ENCODE measurements around the gene AP1G2. TPM values are rescaled to one million over a fixed set of nuclear protein-coding genes. Genes with fewer than 3 reads are reported as not detected.

AP1G2 gene
- polyA plus RNA-seq = 100 to 1,000 TPM in 3 of 4 donors, 10 to 100 TPM in 1; 80.4 to 376 (median 181) TPM
- long read RNA-seq, donor 1 = 0 reads
- long read RNA-seq, donor 2, partial matches to known transcripts = 0 of 4 reads
- long read RNA-seq, donor 2, other reads (novel, unspliced or antisense) = 0 of 4 reads
- long read RNA-seq, donor 3, partial matches to known transcripts = 5 of 12 reads
- long read RNA-seq, donor 3, other reads (novel, unspliced or antisense) = 0 of 12 reads
- long read RNA-seq, donor 4 = 0 reads
- long read RNA-seq, donor 5, partial matches to known transcripts = 0 of 3 reads
- long read RNA-seq, donor 5, other reads (novel, unspliced or antisense) = 0 of 3 reads
- long read RNA-seq, donor 6, partial matches to known transcripts = 5 of 11 reads
- long read RNA-seq, donor 6, other reads (novel, unspliced or antisense) = 0 of 11 reads
- long read RNA-seq, donor 7 = 0 reads
- long read RNA-seq, donor 8 = 0 reads
- long read RNA-seq, donor 9, partial matches to known transcripts = 0 of 2 reads
- long read RNA-seq, donor 9, other reads (novel, unspliced or antisense) = 0 of 2 reads
- long read RNA-seq, donor 10, transcript AP1G2-214 (2 exons, 658 nt) = major isoform, 7 of 11 reads
- long read RNA-seq, donor 10, partial matches to known transcripts = 0 of 11 reads
- long read RNA-seq, donor 10, other reads (novel, unspliced or antisense) = 0 of 11 reads

- H3K4me1 ChIP-seq (ENCODE audit: control insufficient read depth in 3 of 3, insufficient read depth in 2 of 3, low read depth in 1 of 3, low read length in 2 of 3) = peaks cover 0 to 21% (median 2%) of the 10 kb centered on the region in 3 donors
- no peak for FAIRE-seq
- DNase-seq = peak; percentile 94 to 97
- H3K4me3 ChIP-seq (ENCODE audit: low read depth in 1 of 3, low read length in 3 of 3) = peak within 1 kb of the TSS; percentile 55 to 75 (median 73)
- H3K36me3 ChIP-seq (ENCODE audit: control insufficient read depth in 3 of 3, insufficient read depth in 2 of 3, low read depth in 1 of 3, low read length in 3 of 3) = peaks cover 0 to 38% (median 0%) of the 10 kb centered on the region in 3 donors
- peak within 1 kb of the TSS; percentile 64 to 91 (median 87) for H3K27ac ChIP-seq (ENCODE audit: low read depth in 1 of 3, low read length in 2 of 3)
- WGBS, 3 donors = 1% methylated on average over 53 of the region's 53 CpGs
- H3K27me3 ChIP-seq (ENCODE audit: control insufficient read depth in 3 of 3, insufficient read depth in 3 of 3, low read length in 3 of 3) = peaks cover 0 to 2% (median 0%) of the 10 kb centered on the region in 3 donors
- no peaks in the 10 kb centered on the region for H3K9me3 ChIP-seq (ENCODE audit: control insufficient read depth in 2 of 2, insufficient read depth in 1 of 2, low read depth in 1 of 2, low read length in 1 of 2)
Measured at GRCh38 chr14:23567186-23568020, at the start of gene AP1G2. AP1G2 (minus strand) TSS chr14:23567791; CDS start chr14:23567314, 477 bp downstream.

- H3K36me3 ChIP-seq (ENCODE audit: control insufficient read depth in 3 of 3, insufficient read depth in 2 of 3, low read depth in 1 of 3, low read length in 3 of 3) = no peaks in the 10 kb centered on the region
- H3K27me3 ChIP-seq (ENCODE audit: control insufficient read depth in 3 of 3, insufficient read depth in 3 of 3, low read length in 3 of 3) = no peaks in the 10 kb centered on the region
- H3K27ac ChIP-seq (ENCODE audit: low read depth in 1 of 3, low read length in 2 of 3) = no peak overlapping the region
- H3K4me3 ChIP-seq (ENCODE audit: low read depth in 1 of 3, low read length in 3 of 3) = no peak overlapping the region
- FAIRE-seq (no peak), DNase-seq (no peak)
- H3K9me3 ChIP-seq (ENCODE audit: control insufficient read depth in 2 of 2, insufficient read depth in 1 of 2, low read depth in 1 of 2, low read length in 1 of 2) = no peaks in the 10 kb centered on the region
- peaks cover 0 to 39% (median 4%) of the 10 kb centered on the region in 3 donors for H3K4me1 ChIP-seq (ENCODE audit: control insufficient read depth in 3 of 3, insufficient read depth in 2 of 3, low read depth in 1 of 3, low read length in 2 of 3)
- WGBS, 3 donors = 64 to 77% (median 74%) methylated on average over 5 of the region's 5 CpGs
Measured at GRCh38 chr14:23615856-23616255, 48.3 kb upstream of the AP1G2 start.

GRCh38 chr14:23614395-23614828, 46.8 kb upstream of the AP1G2 start:
- Histone ChIP-seq H3K36me3 (ENCODE audit: control insufficient read depth in 3 of 3, insufficient read depth in 2 of 3, low read depth in 1 of 3, low read length in 3 of 3) (no peaks in the 10 kb centered on the region), H3K27me3 (ENCODE audit: control insufficient read depth in 3 of 3, insufficient read depth in 3 of 3, low read length in 3 of 3) (no peaks in the 10 kb centered on the region), H3K4me1 (ENCODE audit: control insufficient read depth in 3 of 3, insufficient read depth in 2 of 3, low read depth in 1 of 3, low read length in 2 of 3) (peaks cover 3 to 52% (median 11%) of the 10 kb centered on the region in 3 donors), H3K4me3 (ENCODE audit: low read depth in 1 of 3, low read length in 3 of 3) (no peak overlapping the region), H3K27ac (ENCODE audit: low read depth in 1 of 3, low read length in 2 of 3) (peak overlapping the region in 1 of 3 donors; percentile 82), H3K9me3 (ENCODE audit: control insufficient read depth in 2 of 2, insufficient read depth in 1 of 2, low read depth in 1 of 2, low read length in 1 of 2) (peaks cover 0 to 4% of the 10 kb centered on the region in 2 donors)
- no peak for DNase-seq
- no peak for FAIRE-seq
- 58 to 71% (median 65%) methylated on average over 2 of the region's 2 CpGs for WGBS, 3 donors

GRCh38 chr14:23613242-23614070, 45.9 kb upstream of the AP1G2 start:
- Histone ChIP-seq H3K4me1 (ENCODE audit: control insufficient read depth in 3 of 3, insufficient read depth in 2 of 3, low read depth in 1 of 3, low read length in 2 of 3) (peaks cover 3 to 48% (median 11%) of the 10 kb centered on the region in 3 donors), H3K9me3 (ENCODE audit: control insufficient read depth in 2 of 2, insufficient read depth in 1 of 2, low read depth in 1 of 2, low read length in 1 of 2) (peaks cover 0 to 5% of the 10 kb centered on the region in 2 donors), H3K36me3 (ENCODE audit: control insufficient read depth in 3 of 3, insufficient read depth in 2 of 3, low read depth in 1 of 3, low read length in 3 of 3) (no peaks in the 10 kb centered on the region), H3K4me3 (ENCODE audit: low read depth in 1 of 3, low read length in 3 of 3) (no peak overlapping the region), H3K27ac (ENCODE audit: low read depth in 1 of 3, low read length in 2 of 3) (peak overlapping the region in 1 of 3 donors; percentile 82), H3K27me3 (ENCODE audit: control insufficient read depth in 3 of 3, insufficient read depth in 3 of 3, low read length in 3 of 3) (no peaks in the 10 kb centered on the region)
- peak; percentile 72 to 76 for DNase-seq
- no peak for FAIRE-seq
- 16 to 56% (median 36%) methylated on average over 6 of the region's 6 CpGs for WGBS, 3 donors

- no peak overlapping the region for H3K27ac ChIP-seq (ENCODE audit: low read depth in 1 of 3, low read length in 2 of 3)
- DNase-seq (no peak), FAIRE-seq (no peak)
- no peaks in the 10 kb centered on the region for H3K27me3 ChIP-seq (ENCODE audit: control insufficient read depth in 3 of 3, insufficient read depth in 3 of 3, low read length in 3 of 3)
- WGBS, 3 donors = 91 to 100% (median 93%) methylated on average over 1 of the region's 1 CpG
- H3K36me3 ChIP-seq (ENCODE audit: control insufficient read depth in 3 of 3, insufficient read depth in 2 of 3, low read depth in 1 of 3, low read length in 3 of 3) = no peaks in the 10 kb centered on the region
- H3K4me1 ChIP-seq (ENCODE audit: control insufficient read depth in 3 of 3, insufficient read depth in 2 of 3, low read depth in 1 of 3, low read length in 2 of 3) = peaks cover 3 to 48% (median 11%) of the 10 kb centered on the region in 3 donors
- peaks cover 0 to 5% of the 10 kb centered on the region in 2 donors for H3K9me3 ChIP-seq (ENCODE audit: control insufficient read depth in 2 of 2, insufficient read depth in 1 of 2, low read depth in 1 of 2, low read length in 1 of 2)
- no peak overlapping the region for H3K4me3 ChIP-seq (ENCODE audit: low read depth in 1 of 3, low read length in 3 of 3)
Measured at GRCh38 chr14:23612802-23613201, 45.2 kb upstream of the AP1G2 start.

- Histone ChIP-seq H3K27me3 (ENCODE audit: control insufficient read depth in 3 of 3, insufficient read depth in 3 of 3, low read length in 3 of 3) (no peaks in the 10 kb centered on the region), H3K27ac (ENCODE audit: low read depth in 1 of 3, low read length in 2 of 3) (no peak overlapping the region), H3K4me1 (ENCODE audit: control insufficient read depth in 3 of 3, insufficient read depth in 2 of 3, low read depth in 1 of 3, low read length in 2 of 3) (peaks cover 3 to 48% (median 11%) of the 10 kb centered on the region in 3 donors), H3K36me3 (ENCODE audit: control insufficient read depth in 3 of 3, insufficient read depth in 2 of 3, low read depth in 1 of 3, low read length in 3 of 3) (no peaks in the 10 kb centered on the region), H3K4me3 (ENCODE audit: low read depth in 1 of 3, low read length in 3 of 3) (no peak overlapping the region), H3K9me3 (ENCODE audit: control insufficient read depth in 2 of 2, insufficient read depth in 1 of 2, low read depth in 1 of 2, low read length in 1 of 2) (peaks cover 0 to 5% of the 10 kb centered on the region in 2 donors)
- DNase-seq (no peak), FAIRE-seq (no peak)
- WGBS, 3 donors = 43 to 70% (median 57%) methylated on average over 4 of the region's 4 CpGs
Measured at GRCh38 chr14:23612354-23612732, 44.8 kb upstream of the AP1G2 start.

- Histone ChIP-seq H3K4me3 (ENCODE audit: low read depth in 1 of 3, low read length in 3 of 3) (no peak overlapping the region), H3K27me3 (ENCODE audit: control insufficient read depth in 3 of 3, insufficient read depth in 3 of 3, low read length in 3 of 3) (no peaks in the 10 kb centered on the region), H3K27ac (ENCODE audit: low read depth in 1 of 3, low read length in 2 of 3) (peak overlapping the region; percentile 44 to 77 (median 65)), H3K4me1 (ENCODE audit: control insufficient read depth in 3 of 3, insufficient read depth in 2 of 3, low read depth in 1 of 3, low read length in 2 of 3) (peaks cover 3 to 48% (median 11%) of the 10 kb centered on the region in 3 donors), H3K9me3 (ENCODE audit: control insufficient read depth in 2 of 2, insufficient read depth in 1 of 2, low read depth in 1 of 2, low read length in 1 of 2) (peaks cover 0 to 5% of the 10 kb centered on the region in 2 donors), H3K36me3 (ENCODE audit: control insufficient read depth in 3 of 3, insufficient read depth in 2 of 3, low read depth in 1 of 3, low read length in 3 of 3) (no peaks in the 10 kb centered on the region)
- FAIRE-seq (no peak), DNase-seq (peak in 1 of 2 donors; percentile 34)
- whole genome bisulfite sequencing, 3 donors = 49 to 58% (median 51%) methylated on average over 4 of the region's 4 CpGs
Measured at GRCh38 chr14:23610815-23611289, 43.3 kb upstream of the AP1G2 start.

Measured in small intestine (tissue), 16 donors.